NCI-H2196 (cell line): ENCODE results near the gene MYDGF.
"Not testable (repeated sequence)": the region's sequence is repeated elsewhere in the genome, so short reads cannot be mapped to it uniquely, and the experiment has no call there.

Experiments
- DNase-seq: peaks from one replicate; lab custom pipeline; 2025; ENCODE audit not compliant: unreplicated experiment; lab: John Stamatoyannopoulos, UW

MYDGF gene

GRCh38 chr19:4700693-4700970 is 30.5 kb upstream of the MYDGF start:
- DNase-seq, result no peak

- no peak for DNase-seq
Observed at GRCh38 chr19:4699826-4700692, 29.9 kb upstream of the MYDGF start.

- DNase-seq, result no peak
Observed at GRCh38 chr19:4697304-4697703, 27.2 kb upstream of the MYDGF start.

GRCh38 chr19:4695224-4695731 is 25.1 kb upstream of the MYDGF start:
- DNase-seq, result peak; percentile 82

DNA sequence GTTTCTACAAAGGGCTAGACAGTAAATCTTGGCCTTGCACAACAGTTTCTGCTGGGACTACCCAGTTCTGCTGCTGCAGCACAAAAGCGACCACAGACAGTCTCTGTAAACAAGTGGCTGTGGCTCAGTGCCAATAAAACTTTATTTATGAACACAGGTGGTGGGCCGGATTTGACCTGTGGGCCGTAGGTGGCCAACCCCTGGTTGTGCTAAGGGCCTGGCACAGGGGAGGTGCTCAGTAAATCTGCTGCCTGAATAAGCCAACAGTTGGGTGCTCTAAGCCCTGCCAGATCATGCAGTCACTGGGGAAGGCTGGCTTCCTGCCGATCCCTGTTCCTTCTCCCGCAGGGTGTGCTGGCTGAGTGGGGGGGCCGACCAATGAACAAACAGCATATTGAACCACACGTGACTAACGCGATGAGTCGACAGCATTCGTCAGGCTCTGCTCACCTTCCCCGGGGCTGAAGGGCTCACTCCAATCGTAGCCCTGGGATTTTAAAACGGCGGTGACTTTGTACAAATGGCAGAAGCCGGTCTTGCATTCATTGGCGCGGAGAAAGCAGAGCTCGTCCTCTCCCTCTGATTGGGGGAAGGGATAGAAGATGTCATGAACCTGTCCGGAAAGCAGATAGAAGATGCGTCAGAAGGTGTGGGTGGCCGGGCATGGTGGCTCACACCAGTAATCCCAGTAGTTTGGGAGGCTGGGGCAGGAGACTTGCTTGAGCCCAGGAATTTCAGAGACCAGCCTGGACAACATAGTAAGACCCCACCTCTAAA is 24.3 kb upstream of the MYDGF start:
- DNase-seq, result peak; percentile 97

- no peak for DNase-seq
Observed at GRCh38 chr19:4693471-4694121, 23.5 kb upstream of the MYDGF start.

GRCh38 chr19:4693078-4693350 is 22.9 kb upstream of the MYDGF start:
- DNase-seq, result no peak

GRCh38 chr19:4692251-4693077 is 22.3 kb upstream of the MYDGF start:
- DNase-seq, result no peak

GRCh38 chr19:4691373-4691772 is 21.2 kb upstream of the MYDGF start:
- no peak for DNase-seq

DNA sequence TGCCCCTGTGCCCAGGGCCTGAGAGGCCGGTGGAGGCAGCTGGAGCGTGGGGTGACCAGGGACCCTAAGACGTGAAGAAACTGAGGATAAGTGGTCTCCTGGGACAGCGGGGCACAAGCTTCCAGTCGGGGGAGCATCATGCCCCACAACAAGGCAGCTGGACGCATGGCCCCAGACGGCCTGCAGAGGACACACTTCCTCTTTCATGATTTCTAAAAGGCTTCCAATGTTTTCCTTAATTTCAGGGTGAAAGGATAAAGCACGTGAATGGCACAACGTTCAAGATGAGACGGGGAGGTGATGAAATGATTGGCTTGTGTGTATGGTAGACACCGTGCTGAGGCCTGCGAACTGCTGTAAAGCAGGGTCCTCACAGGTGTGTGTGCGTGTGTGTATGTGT is 20.2 kb upstream of the MYDGF start:
- DNase-seq, result no peak

GRCh38 chr19:4689403-4689802 is 19.3 kb upstream of the MYDGF start:
- DNase-seq, result no peak

DNA sequence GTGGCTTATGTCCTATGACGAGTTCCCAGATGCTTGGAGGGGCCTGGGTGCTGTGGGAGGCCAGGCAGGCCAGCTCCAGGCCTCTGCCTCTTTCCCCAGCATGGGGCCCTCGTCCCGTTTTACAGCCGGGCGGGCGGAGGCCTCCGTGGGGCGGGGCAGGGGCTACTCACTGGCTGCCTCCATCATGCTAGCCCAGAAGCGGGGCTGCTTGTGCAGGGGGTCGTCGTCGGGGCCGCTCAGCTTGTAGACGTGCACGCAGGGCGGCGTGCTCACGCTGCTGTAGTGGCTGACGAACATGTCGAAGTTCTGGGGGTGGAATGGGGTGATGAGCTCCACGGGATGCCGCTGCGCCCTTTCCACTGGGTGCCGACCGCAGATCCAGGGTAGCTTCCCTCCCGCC is 18.4 kb upstream of the MYDGF start:
- no peak for DNase-seq

DNA sequence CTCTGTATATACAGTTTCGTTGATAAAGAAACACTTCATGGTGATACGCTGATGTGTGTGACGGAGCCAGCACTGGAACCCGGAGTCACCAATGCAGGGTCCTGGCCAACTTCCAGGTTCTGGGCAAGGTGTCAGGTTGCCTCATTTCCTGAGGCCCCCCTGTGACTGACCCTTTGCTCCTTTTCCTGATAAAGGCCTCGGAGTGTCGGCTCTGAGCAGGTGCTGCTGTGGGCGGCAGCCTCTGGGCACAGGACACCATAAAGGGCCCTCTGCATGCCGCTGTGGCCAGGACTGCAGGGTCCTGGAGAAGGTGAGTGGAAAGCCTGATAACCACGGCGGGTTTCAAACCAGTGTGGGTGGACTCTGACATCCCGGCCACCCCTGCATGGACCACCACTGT is 17.3 kb upstream of the MYDGF start:
- DNase-seq, result peak; percentile 76

GRCh38 chr19:4686700-4687099 is 16.6 kb upstream of the MYDGF start:
- DNase-seq, result no peak

- no peak for DNase-seq
Observed at GRCh38 chr19:4684312-4685095, 14.4 kb upstream of the MYDGF start.

- no peak for DNase-seq
Observed at GRCh38 chr19:4682417-4683200, 12.5 kb upstream of the MYDGF start.

- not testable (repeated sequence) for DNase-seq
Observed at GRCh38 chr19:4680021-4680420, 9.9 kb upstream of the MYDGF start.

DNA sequence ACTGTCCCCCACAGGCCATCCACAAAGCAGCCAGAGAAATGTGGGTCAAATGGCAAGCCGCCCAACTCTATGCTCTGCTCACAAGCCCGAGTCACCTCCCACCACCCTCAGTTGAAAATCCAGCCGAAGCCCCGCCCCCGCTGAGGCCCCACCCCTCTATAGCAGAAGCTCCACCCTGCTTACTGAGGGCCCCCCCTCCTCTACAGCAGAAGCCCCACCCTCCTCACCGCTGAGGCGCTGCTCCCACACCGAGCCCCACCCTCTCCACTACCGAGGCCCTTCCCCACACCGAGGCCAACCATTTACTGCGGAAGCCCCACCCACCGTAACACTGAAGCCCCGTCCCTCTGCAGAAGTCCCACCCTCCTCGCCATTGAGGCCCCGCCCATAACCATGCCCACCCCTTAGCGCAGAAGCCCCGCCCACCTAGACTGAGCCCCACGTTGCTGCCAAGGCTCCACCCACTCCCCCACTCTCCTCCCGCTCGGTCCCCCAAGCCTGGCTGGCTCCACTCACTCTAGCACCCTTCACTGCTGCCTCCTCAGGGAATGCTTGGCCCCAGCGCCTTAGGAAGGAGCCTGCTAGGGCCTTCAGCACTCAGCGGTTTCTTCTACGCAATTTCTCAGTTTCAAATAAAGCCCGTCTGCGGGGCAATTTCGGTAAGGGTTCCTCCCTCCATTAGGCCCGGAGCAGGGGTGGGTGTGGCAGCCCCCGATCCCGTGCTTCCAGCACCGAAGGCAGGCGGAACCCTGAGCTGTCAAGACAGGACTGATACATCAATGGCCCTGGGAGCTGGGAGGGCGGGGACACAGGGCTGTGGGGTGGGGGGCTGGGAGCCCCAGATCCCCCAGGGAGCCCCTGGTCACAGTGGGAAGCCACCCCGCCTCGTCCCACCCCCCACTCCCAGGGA is 9.0 kb upstream of the MYDGF start:
- DNase-seq, result no peak
